H1 (cell line): ENCODE data around the gene ARMC9.

Source experiments
- CBX8 ChIP-seq: fragments of 300-800, 300-1000 bp; sonication (generic); IDR thresholded peaks from 2 replicates; pipeline ENCODE4 v1.7.1; 2016; ENCODE audit warnings: low read depth, low read length, borderline replicate concordance
- CEBPB ChIP-seq: IDR thresholded peaks from 2 replicates; pipeline ENCODE4 v1.6.1; 2012; ENCODE audit warnings: low read depth, low read length
- CTCF ChIP-seq, 3 experiments: IDR thresholded peaks; 1 replicate in 2 of 3; 2 replicates in 1 of 3; pipeline versions ENCODE4 v1.5.1 to v1.6.1; 2011; ENCODE audit warnings: low read length in 3 of 3, mild to moderate bottlenecking in 3 of 3, inconsistent platforms in 2 of 3, low read depth in 1 of 3, moderate library complexity in 1 of 3; ENCODE audit not compliant: insufficient read depth in 1 of 3; ENCODE audit errors: control extremely low read depth in 1 of 3
- EZH2 ChIP-seq: fragments of 200-600 bp; sonication (generic); IDR thresholded peaks from 2 replicates; pipeline ENCODE4 v1.7.1; 2012; ENCODE audit warnings: low read depth, mild to moderate bottlenecking, moderate library complexity, low read length, inconsistent platforms; ENCODE audit not compliant: severe bottlenecking
- FOSL1 ChIP-seq: IDR thresholded peaks from 2 replicates; pipeline ENCODE4 v1.6.1; 2011; ENCODE audit warnings: mild to moderate bottlenecking, low read depth, low read length, moderate library complexity; ENCODE audit not compliant: insufficient read depth
- HDAC6 ChIP-seq: IDR thresholded peaks from one replicate; pipeline ENCODE4 v1.7.1; 2012; ENCODE audit warnings: low read depth, mild to moderate bottlenecking, inconsistent platforms, low read length, moderate library complexity
- MAX ChIP-seq: IDR thresholded peaks from 2 replicates; pipeline ENCODE4 v1.6.1; 2012; ENCODE audit warnings: inconsistent platforms
- NRF1 ChIP-seq: IDR thresholded peaks from 2 replicates; pipeline ENCODE4 v1.6.1; 2011; ENCODE audit warnings: mild to moderate bottlenecking, low read depth, low read length, improper control_type of control experiment
- PHF8 ChIP-seq: fragments of 200-600 bp; sonication (generic); conservative IDR thresholded peaks from 2 replicates; pipeline ENCODE4 v1.7.1; 2012; ENCODE audit warnings: low read depth, mild to moderate bottlenecking, inconsistent platforms, low read length, moderate library complexity
- POLR2A ChIP-seq, 2 experiments: IDR thresholded peaks; 1 replicate in 1 of 2; 2 replicates in 1 of 2; pipeline ENCODE4 v1.6.1; 2011; ENCODE audit warnings: low read depth in 2 of 2, low read length in 2 of 2, mild to moderate bottlenecking in 2 of 2; ENCODE audit errors: control extremely low read depth in 1 of 2
- RAD21 ChIP-seq, 2 experiments: IDR thresholded peaks in 1 of 2; conservative IDR thresholded peaks in 1 of 2; 2 replicates each; pipeline ENCODE4 v1.6.1; 2011; ENCODE audit warnings: low read depth in 2 of 2, low read length in 2 of 2, improper control_type of control experiment in 1 of 2, inconsistent platforms in 1 of 2, mild to moderate bottlenecking in 1 of 2, moderate library complexity in 1 of 2
- RFX5 ChIP-seq: IDR thresholded peaks from 2 replicates; pipeline ENCODE4 v1.6.1; 2011; ENCODE audit warnings: low read depth, low read length, improper control_type of control experiment, borderline replicate concordance
- SP4 ChIP-seq: IDR thresholded peaks from 2 replicates; pipeline ENCODE4 v1.6.1; 2012; ENCODE audit warnings: low read length, inconsistent platforms
- USF2 ChIP-seq: IDR thresholded peaks from 2 replicates; pipeline ENCODE4 v1.6.1; 2011; ENCODE audit warnings: low read length, improper control_type of control experiment

- TF ChIP-seq SP4 = no peak
- no peak for TF ChIP-seq RFX5
- no peak for TF ChIP-seq USF2
- TF ChIP-seq CTCF (IDR thresholded peaks at IDR 0.05; ENCODE audit: control extremely low read depth in 1 of 3, insufficient read depth in 1 of 3, low read depth in 1 of 3, low read length in 3 of 3) = no peak
- TF ChIP-seq HDAC6 = no peak
- TF ChIP-seq FOSL1 = no peak
- TF ChIP-seq POLR2A (IDR thresholded peaks at IDR 0.05; ENCODE audit: control extremely low read depth in 1 of 2, low read depth in 2 of 2, low read length in 2 of 2) = no peak
- no peak for TF ChIP-seq MAX
- no peak for TF ChIP-seq NRF1
- TF ChIP-seq PHF8 = no peak
- no peak for TF ChIP-seq EZH2
- no peak for TF ChIP-seq CBX8
- TF ChIP-seq CEBPB = no peak
- TF ChIP-seq RAD21 (IDR thresholded peaks at IDR 0.05 in 1 of 2, conservative IDR thresholded peaks at IDR 0.05 in 1 of 2; ENCODE audit: low read depth in 2 of 2, low read length in 2 of 2) = no peak
Observed at GRCh38 chr2:231210782-231211181, 12.4 kb downstream of the ARMC9 start.
